ENCODE measurements around the gene CHCHD6.

DNA sequence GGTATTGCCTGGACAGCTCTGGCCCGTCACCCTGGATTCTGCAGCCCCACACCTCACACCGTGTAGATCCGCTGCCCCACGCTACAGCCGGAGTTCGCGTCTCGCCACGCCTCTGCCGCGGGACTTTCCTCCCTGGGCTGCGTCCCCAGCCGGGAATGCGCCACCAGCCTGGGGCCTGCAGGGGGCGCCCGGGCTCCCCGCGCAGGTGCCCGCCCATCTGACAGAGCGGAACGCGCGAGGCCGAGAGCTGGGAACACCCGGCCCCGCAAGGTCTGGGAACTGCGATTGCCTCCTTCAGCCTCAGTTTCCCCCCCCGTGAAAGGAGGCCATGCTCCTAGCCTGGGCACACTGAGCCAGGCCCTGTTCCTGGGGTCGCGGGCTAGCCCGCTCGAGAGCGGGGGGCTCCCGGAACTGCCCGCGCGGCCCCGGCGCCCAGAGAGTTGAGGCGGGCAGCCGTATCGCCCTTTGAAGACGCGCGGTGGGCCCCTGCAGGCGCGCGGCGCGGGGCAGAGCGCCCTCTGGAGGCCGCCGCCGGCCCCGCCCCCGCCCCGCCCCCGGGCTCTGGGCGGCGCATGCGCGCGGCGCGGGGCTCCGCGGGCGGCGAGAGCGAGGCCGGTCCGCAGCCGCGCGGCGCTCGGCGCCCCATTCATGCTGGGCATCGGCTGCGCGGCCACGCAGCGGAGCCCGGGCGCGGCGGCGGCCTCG is 278.6 kb downstream of the CHCHD6 start, which contains the start of gene PLXNA1:
- TF ChIP-seq, protein P1, sequence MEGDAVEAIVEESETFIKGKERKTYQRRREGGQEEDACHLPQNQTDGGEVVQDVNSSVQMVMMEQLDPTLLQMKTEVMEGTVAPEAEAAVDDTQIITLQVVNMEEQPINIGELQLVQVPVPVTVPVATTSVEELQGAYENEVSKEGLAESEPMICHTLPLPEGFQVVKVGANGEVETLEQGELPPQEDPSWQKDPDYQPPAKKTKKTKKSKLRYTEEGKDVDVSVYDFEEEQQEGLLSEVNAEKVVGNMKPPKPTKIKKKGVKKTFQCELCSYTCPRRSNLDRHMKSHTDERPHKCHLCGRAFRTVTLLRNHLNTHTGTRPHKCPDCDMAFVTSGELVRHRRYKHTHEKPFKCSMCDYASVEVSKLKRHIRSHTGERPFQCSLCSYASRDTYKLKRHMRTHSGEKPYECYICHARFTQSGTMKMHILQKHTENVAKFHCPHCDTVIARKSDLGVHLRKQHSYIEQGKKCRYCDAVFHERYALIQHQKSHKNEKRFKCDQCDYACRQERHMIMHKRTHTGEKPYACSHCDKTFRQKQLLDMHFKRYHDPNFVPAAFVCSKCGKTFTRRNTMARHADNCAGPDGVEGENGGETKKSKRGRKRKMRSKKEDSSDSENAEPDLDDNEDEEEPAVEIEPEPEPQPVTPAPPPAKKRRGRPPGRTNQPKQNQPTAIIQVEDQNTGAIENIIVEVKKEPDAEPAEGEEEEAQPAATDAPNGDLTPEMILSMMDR (IDR thresholded peaks at IDR 0.05): peak; percentile 76 to 91 (median 86)
- TF ChIP-seq POLR2A (IDR thresholded peaks at IDR 0.05): no peak

Measured in adrenal gland (tissue), 5 donors.